HCT116 (cell line): ENCODE data around the gene TPT1. TPM values are rescaled to one million over a fixed set of nuclear protein-coding genes. Genes with fewer than 3 reads are reported as not detected.

Experiments
- ATAC-seq: fragments of 200-7000 bp; cut with Tn5 transposase; 2 replicates; pipeline ENCODE4 v1.9.1; 2020; ENCODE audit warnings: mild to moderate bottlenecking, moderate library complexity
- BruUV-seq: library from RNA; stranded (reverse); fragments of 400-500 nt; replicated peaks from 2 replicates; lab custom pipeline; 2021; lab: Mats Ljungman, UMichigan
- CTCF ChIA-PET: fragments of 300-600 bp; sonication (Branson Sonifier 250); formaldehyde crosslinking; loops from one replicate; lab custom pipeline; 2021; ENCODE audit warnings: antibody characterized with exemption; lab: Charles Lee
- POLR2A ChIA-PET: fragments of 300-600, 350-600 bp; sonication (Branson Sonifier 250); formaldehyde crosslinking; loops from one replicate; lab custom pipeline; 2021; ENCODE audit warnings: antibody characterized with exemption; lab: Charles Lee
- RAD21 ChIA-PET, 2 experiments: fragments of 300-600 bp; sonication (Branson Sonifier 250); formaldehyde crosslinking; loops; one replicate each; lab custom pipeline; 2023; ENCODE audit warnings: low total read pairs in 2 of 2; ENCODE audit not compliant: uncharacterized antibody in 2 of 2, unreplicated experiment in 2 of 2, low non-redundant PET in 1 of 2; lab: Charles Lee
- DNase-seq: peaks from one replicate; pipeline ENCODE4 v3.0.0-alpha.2; 2010; ENCODE audit warnings: low read depth, low spot score
- H2AFZ ChIP-seq: fragments of 200-600 bp; shearing (Covaris generic), sonication (generic); 2 replicates; pipeline ENCODE4 v1.6.1; 2017; ENCODE audit warnings: low read depth, mixed run types, mixed read lengths, antibody characterized with exemption, low read length; ENCODE audit not compliant: poor library complexity, severe bottlenecking
- H3K27ac ChIP-seq: 2 replicates; pipeline ENCODE4 v1.5.1; 2012; ENCODE audit warnings: low read depth, low read length
- H3K27me3 ChIP-seq: fragments of 200-600 bp; sonication (generic); 2 replicates; pipeline ENCODE4 v1.6.1; 2016; ENCODE audit warnings: mixed run types, low read length, mixed read lengths; ENCODE audit not compliant: insufficient read depth
- H3K36me3 ChIP-seq, 2 experiments: fragments of 200-500 bp in 1 of 2; fragments of 200-600 bp in 1 of 2; sonication (Bioruptor generic) in 1 of 2; sonication (generic) in 1 of 2; 2 replicates each; pipeline versions ENCODE4 v1.5.1 to v1.6.1; 2014 to 2016; ENCODE audit warnings: low read length in 2 of 2, inconsistent platforms in 1 of 2, mixed read lengths in 1 of 2, mixed run types in 1 of 2; ENCODE audit not compliant: insufficient read depth in 2 of 2, control insufficient read depth in 1 of 2
- H3K4me1 ChIP-seq, 2 experiments: fragments of 200-600 bp in 1 of 2; sonication (generic) in 1 of 2; 2 replicates each; pipeline versions ENCODE4 v1.5.1 to v1.6.1; 2012 to 2017; ENCODE audit warnings: low read length in 2 of 2, inconsistent platforms in 1 of 2, mild to moderate bottlenecking in 1 of 2, mixed read lengths in 1 of 2, mixed run types in 1 of 2, moderate library complexity in 1 of 2; ENCODE audit not compliant: insufficient read depth in 2 of 2, control insufficient read depth in 1 of 2
- H3K4me2 ChIP-seq: fragments of 200-600 bp; sonication (generic); 2 replicates; pipeline ENCODE4 v1.6.1; 2017; ENCODE audit warnings: mixed run types, low read length, mixed read lengths
- H3K4me3 ChIP-seq, 2 experiments: fragments of 200-600 bp in 1 of 2; sonication (generic) in 1 of 2; replicated peaks in 1 of 2; 2 replicates each; pipeline ENCODE4 v1.5.1; 2011 to 2016; ENCODE audit warnings: low read length in 2 of 2, control low read depth in 1 of 2, low read depth in 1 of 2, mild to moderate bottlenecking in 1 of 2, mixed read lengths in 1 of 2, mixed run types in 1 of 2
- H3K79me2 ChIP-seq: fragments of 200-600 bp; sonication (generic); 2 replicates; pipeline ENCODE4 v1.6.1; 2017; ENCODE audit warnings: mild to moderate bottlenecking, mixed run types, low read length, moderate library complexity, mixed read lengths; ENCODE audit not compliant: insufficient read depth
- H3K9ac ChIP-seq: fragments of 200-600 bp; sonication (generic); 2 replicates; pipeline ENCODE4 v1.6.1; 2016; ENCODE audit warnings: low read length, mixed read lengths
- H3K9me2 ChIP-seq: fragments of 200-600 bp; sonication (generic), shearing (Covaris generic); 2 replicates; pipeline ENCODE4 v1.6.1; 2017; ENCODE audit warnings: mixed run types, mild to moderate bottlenecking, moderate library complexity; ENCODE audit not compliant: insufficient read depth
- H3K9me3 ChIP-seq, 2 experiments: fragments of 200-500 bp in 1 of 2; fragments of 200-600 bp in 1 of 2; sonication (Bioruptor generic) in 1 of 2; sonication (generic) in 1 of 2; 2 replicates each; pipeline ENCODE4 v1.6.1; 2014 to 2017; ENCODE audit warnings: low read length in 2 of 2, mixed read lengths in 2 of 2, inconsistent platforms in 1 of 2, low read depth in 1 of 2, mild to moderate bottlenecking in 1 of 2, mixed run types in 1 of 2, moderate library complexity in 1 of 2; ENCODE audit not compliant: control insufficient read depth in 1 of 2, insufficient read depth in 1 of 2
- H4K20me1 ChIP-seq: fragments of 200-600 bp; sonication (generic), shearing (Covaris generic); 2 replicates; pipeline ENCODE4 v1.6.1; 2017; ENCODE audit warnings: mixed run types, mild to moderate bottlenecking, moderate library complexity; ENCODE audit not compliant: insufficient read depth
- ATF3 ChIP-seq: IDR thresholded peaks from 2 replicates; pipeline ENCODE4 v1.6.1; 2012
- CBX3 ChIP-seq: IDR thresholded peaks from 2 replicates; pipeline ENCODE4 v1.6.1; 2012; ENCODE audit warnings: low read depth
- CEBPB ChIP-seq: IDR thresholded peaks from 2 replicates; pipeline ENCODE4 v1.6.1; 2012; ENCODE audit warnings: low read depth
- EGR1 ChIP-seq: IDR thresholded peaks from 2 replicates; pipeline ENCODE4 v1.6.1; 2012; ENCODE audit warnings: low read depth
- ELF1 ChIP-seq: IDR thresholded peaks from 2 replicates; pipeline ENCODE4 v1.6.1; 2012; ENCODE audit warnings: low read depth, borderline replicate concordance
- EZH2 ChIP-seq: fragments of 200-600 bp; sonication (generic); IDR thresholded peaks from 2 replicates; pipeline ENCODE4 v1.6.1; 2017; ENCODE audit warnings: antibody characterized with exemption, mixed run types
- FOSL1 ChIP-seq: IDR thresholded peaks from 2 replicates; pipeline ENCODE4 v1.6.1; 2012; ENCODE audit warnings: low read depth
- MAX ChIP-seq: IDR thresholded peaks from 2 replicates; pipeline ENCODE4 v1.6.1; 2012
- POLR2AphosphoS5 ChIP-seq: IDR thresholded peaks from 2 replicates; pipeline ENCODE4 v1.6.1; 2011; ENCODE audit warnings: mild to moderate bottlenecking, low read depth, low read length, moderate library complexity
- RAD21 ChIP-seq: IDR thresholded peaks from 2 replicates; pipeline ENCODE4 v1.6.1; 2012; ENCODE audit warnings: low read depth, mild to moderate bottlenecking
- REST ChIP-seq: IDR thresholded peaks from 2 replicates; pipeline ENCODE4 v1.6.1; 2012; ENCODE audit warnings: low read depth
- SP1 ChIP-seq: IDR thresholded peaks from 2 replicates; pipeline ENCODE4 v1.6.1; 2012; ENCODE audit warnings: low read depth
- TCF7L2 ChIP-seq: IDR thresholded peaks from 2 replicates; pipeline ENCODE4 v1.7.0; 2011; ENCODE audit warnings: borderline replicate concordance, inconsistent platforms; ENCODE audit not compliant: insufficient read depth, insufficient read length; ENCODE audit errors: extremely low read depth
- YY1 ChIP-seq: IDR thresholded peaks from 2 replicates; pipeline ENCODE4 v1.6.1; 2011; ENCODE audit warnings: low read length, low read depth, moderate library complexity, mild to moderate bottlenecking; ENCODE audit not compliant: insufficient replicate concordance; ENCODE audit errors: extremely low read depth
- ZBTB33 ChIP-seq: IDR thresholded peaks from 2 replicates; pipeline ENCODE4 v1.6.1; 2011; ENCODE audit warnings: mild to moderate bottlenecking, low read length, moderate library complexity; ENCODE audit not compliant: insufficient replicate concordance; ENCODE audit errors: extremely low read depth
- ZFX ChIP-seq: fragments of 450-650 bp; IDR thresholded peaks from 2 replicates; pipeline ENCODE4 v1.6.1; 2017
- ZNF274 ChIP-seq: fragments of 200-500 bp; sonication (Bioruptor generic); IDR thresholded peaks from 2 replicates; pipeline ENCODE4 v1.6.1; 2014; ENCODE audit warnings: mild to moderate bottlenecking, low read depth, low read length, inconsistent platforms
- intact Hi-C: fragments of 100-400 bp; cut with micrococcal nuclease; formaldehyde crosslinking; loops from 2 replicates; pipeline ENCODE4 v1.10.0; 2022
- total RNA-seq: library from RNA; stranded (reverse); gene quantifications from one replicate; pipeline ENCODE4 v1.2.1, GENCODE V29; 2021; ENCODE audit not compliant: unreplicated experiment

Gene TPT1
- total RNA-seq, 1 experiment from 2014 or later = 2,859 TPM

GRCh38 chr13:45296259-45296658 is 44.7 kb downstream of the TPT1 start:
- Histone ChIP-seq H3K4me3 (no peak overlapping the region), H3K9ac (no peak overlapping the region), H3K79me2 (no peaks in the 10 kb centered on the region), H3K27ac (no peak overlapping the region), H3K4me2 (no peak overlapping the region), H3K4me1 (peaks cover 18 to 28% of the 10 kb centered on the region in 2 experiments), H2AFZ (no peak overlapping the region), H3K9me2 (no peaks in the 10 kb centered on the region), H3K36me3 (no peaks in the 10 kb centered on the region), H3K9me3 (no peaks in the 10 kb centered on the region), H4K20me1 (no peaks in the 10 kb centered on the region), H3K27me3 (no peaks in the 10 kb centered on the region)
- TF ChIP-seq TCF7L2 (no peak), SP1 (no peak), FOSL1 (no peak), REST (no peak), ZBTB33 (no peak), EGR1 (no peak), CBX3 (no peak), ELF1 (no peak), RAD21 (no peak), EZH2 (no peak), YY1 (no peak), CEBPB (no peak), ZFX (no peak), MAX (no peak), POLR2AphosphoS5 (no peak), ATF3 (no peak), ZNF274 (no peak)
- CTCF ChIA-PET = no interaction called here
- no peak for DNase-seq
- no TSS peak for BruUV-seq
- intact Hi-C loops = no loop called here
- POLR2A ChIA-PET = no interaction called here
- RAD21 ChIA-PET = no interaction called here
- ATAC-seq = no peak
